HFFc6 (cell line): Measurements from ENCODE around the gene NAALADL2. TPM values are rescaled to one million over a fixed set of nuclear protein-coding genes. Genes with fewer than 3 reads are reported as not detected.

Experiments
- DNase-seq: peaks from one replicate; pipeline ENCODE4 v3.0.0-alpha.2; 2018
- H3K27ac Mint-ChIP-seq: 2 replicates; pipeline ENCODE4 v1.8.0; 2020; ENCODE audit warnings: mild to moderate bottlenecking, mixed read lengths
- H3K27me3 Mint-ChIP-seq: 2 replicates; pipeline ENCODE4 v1.8.0; 2021; ENCODE audit warnings: mild to moderate bottlenecking, moderate library complexity, mixed read lengths; ENCODE audit not compliant: insufficient read depth
- H3K36me3 Mint-ChIP-seq: 2 replicates; pipeline ENCODE4 v1.8.0; 2021; ENCODE audit warnings: low read depth, mixed read lengths
- H3K4me1 Mint-ChIP-seq: 2 replicates; pipeline ENCODE4 v1.8.0; 2020; ENCODE audit warnings: low read depth, mixed read lengths
- H3K4me3 Mint-ChIP-seq: 2 replicates; pipeline ENCODE4 v1.8.0; 2020; ENCODE audit warnings: mild to moderate bottlenecking, moderate library complexity, mixed read lengths
- H3K9me3 Mint-ChIP-seq: 2 replicates; pipeline ENCODE4 v1.8.0; 2020; ENCODE audit warnings: mild to moderate bottlenecking, mixed read lengths
- total RNA-seq, 6 experiments: library from RNA; stranded (reverse); fragmentation: NEBNext Ultra II Directional; extraction: Animal tissue kit (Norgen Biotek cat#: 25700); gene quantifications; 2 replicates in 1 of 6; 3 replicates in 5 of 6; pipeline ENCODE4 v1.2.3, GENCODE V29; 2021
- TF ChIP-seq, protein P1 (sequence below): fragments of 200-600 bp; sonication (generic); IDR thresholded peaks from 2 replicates; pipeline ENCODE4 v1.5.0; 2021; ENCODE audit warnings: antibody characterized with exemption, mild to moderate bottlenecking

NAALADL2 gene
- total RNA-seq, 6 experiments from 2014 or later = 12.0 to 15.2 (median 12.3) TPM

DNA sequence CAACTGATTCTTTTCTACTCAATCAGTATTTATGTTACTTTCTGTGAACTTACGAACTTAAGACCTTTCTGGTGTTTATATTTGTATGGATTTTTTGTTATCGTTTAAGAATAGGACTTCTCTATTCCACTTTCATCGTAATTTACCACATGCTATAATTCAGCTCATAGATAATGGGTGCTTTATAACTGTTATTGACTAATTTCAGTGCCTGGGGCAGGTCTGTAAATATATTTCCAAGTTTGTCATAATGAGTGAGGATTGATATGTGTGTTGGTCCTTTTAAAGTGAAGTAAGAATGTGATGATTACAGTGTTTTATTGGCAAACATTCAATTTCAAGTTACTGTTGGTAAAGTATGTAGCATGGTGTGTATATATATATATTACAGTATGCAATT lies 1.8 kb upstream of the NAALADL2 start:
- no peak overlapping the region for H3K27ac Mint-ChIP-seq
- no peaks in the 10 kb centered on the region; the same call in 1 of the 2 replicates for H3K27me3 Mint-ChIP-seq
- H3K36me3 Mint-ChIP-seq = no peaks in the 10 kb centered on the region
- H3K4me3 Mint-ChIP-seq = no peak overlapping the region
- no peaks in the 10 kb centered on the region for H3K9me3 Mint-ChIP-seq
- TF ChIP-seq, protein P1, sequence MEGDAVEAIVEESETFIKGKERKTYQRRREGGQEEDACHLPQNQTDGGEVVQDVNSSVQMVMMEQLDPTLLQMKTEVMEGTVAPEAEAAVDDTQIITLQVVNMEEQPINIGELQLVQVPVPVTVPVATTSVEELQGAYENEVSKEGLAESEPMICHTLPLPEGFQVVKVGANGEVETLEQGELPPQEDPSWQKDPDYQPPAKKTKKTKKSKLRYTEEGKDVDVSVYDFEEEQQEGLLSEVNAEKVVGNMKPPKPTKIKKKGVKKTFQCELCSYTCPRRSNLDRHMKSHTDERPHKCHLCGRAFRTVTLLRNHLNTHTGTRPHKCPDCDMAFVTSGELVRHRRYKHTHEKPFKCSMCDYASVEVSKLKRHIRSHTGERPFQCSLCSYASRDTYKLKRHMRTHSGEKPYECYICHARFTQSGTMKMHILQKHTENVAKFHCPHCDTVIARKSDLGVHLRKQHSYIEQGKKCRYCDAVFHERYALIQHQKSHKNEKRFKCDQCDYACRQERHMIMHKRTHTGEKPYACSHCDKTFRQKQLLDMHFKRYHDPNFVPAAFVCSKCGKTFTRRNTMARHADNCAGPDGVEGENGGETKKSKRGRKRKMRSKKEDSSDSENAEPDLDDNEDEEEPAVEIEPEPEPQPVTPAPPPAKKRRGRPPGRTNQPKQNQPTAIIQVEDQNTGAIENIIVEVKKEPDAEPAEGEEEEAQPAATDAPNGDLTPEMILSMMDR = no peak
- no peak for DNase-seq
- H3K4me1 Mint-ChIP-seq = peaks cover 18% of the 10 kb centered on the region

DNA sequence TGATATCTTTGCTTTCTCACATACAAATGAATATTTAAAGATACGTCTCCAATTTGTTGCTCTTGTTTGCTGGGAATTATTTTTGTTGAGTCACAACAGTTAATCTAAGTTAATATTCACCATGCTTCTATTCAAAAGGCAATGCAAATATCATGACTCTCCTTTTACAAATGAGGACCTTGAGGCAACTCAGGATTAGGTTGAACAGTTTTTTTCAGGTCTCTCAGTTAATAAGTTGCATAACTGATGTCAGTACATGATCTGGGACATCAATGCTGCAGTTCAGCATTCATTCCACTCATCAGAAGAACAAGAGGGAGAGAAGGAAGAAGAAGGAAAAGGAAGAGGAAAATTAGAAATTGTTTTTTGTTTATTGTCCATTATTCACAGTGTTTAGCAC lies 781 bp upstream of the NAALADL2 start:
- H3K27me3 Mint-ChIP-seq = no peaks in the 10 kb centered on the region; the same call in 1 of the 2 replicates
- no peak overlapping the region for H3K4me3 Mint-ChIP-seq
- TF ChIP-seq, protein P1 = no peak
- H3K36me3 Mint-ChIP-seq = no peaks in the 10 kb centered on the region
- H3K4me1 Mint-ChIP-seq = peaks cover 26% of the 10 kb centered on the region
- no peak overlapping the region for H3K27ac Mint-ChIP-seq
- no peaks in the 10 kb centered on the region for H3K9me3 Mint-ChIP-seq
- no peak for DNase-seq

DNA sequence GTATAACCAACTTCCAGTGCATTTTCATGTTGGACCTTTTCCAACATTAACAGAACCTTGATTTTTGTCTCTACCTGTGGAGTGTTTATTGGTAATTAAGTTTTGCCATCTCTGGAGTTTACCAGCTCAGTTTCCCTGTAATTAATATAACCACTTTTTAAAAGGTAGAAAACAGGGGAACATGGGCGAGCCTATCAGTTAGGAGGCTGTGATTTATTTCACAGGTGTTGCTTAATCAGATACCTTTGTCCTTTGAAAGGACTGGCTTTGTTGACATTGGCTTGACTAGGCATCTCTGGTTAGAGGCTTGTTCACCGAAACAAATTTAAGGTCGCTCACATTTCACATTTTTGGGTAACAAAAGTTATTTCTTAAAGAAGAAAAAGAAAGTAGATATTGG lies 622 bp downstream of the NAALADL2 start:
- Mint-ChIP-seq H3K27ac (no peak overlapping the region), H3K36me3 (no peaks in the 10 kb centered on the region), H3K9me3 (no peaks in the 10 kb centered on the region), H3K27me3 (no peaks in the 10 kb centered on the region; the same call in 1 of the 2 replicates), H3K4me1 (peaks cover 30% of the 10 kb centered on the region), H3K4me3 (no peak overlapping the region)
- DNase-seq = no peak
- TF ChIP-seq, protein P1 = no peak

DNA sequence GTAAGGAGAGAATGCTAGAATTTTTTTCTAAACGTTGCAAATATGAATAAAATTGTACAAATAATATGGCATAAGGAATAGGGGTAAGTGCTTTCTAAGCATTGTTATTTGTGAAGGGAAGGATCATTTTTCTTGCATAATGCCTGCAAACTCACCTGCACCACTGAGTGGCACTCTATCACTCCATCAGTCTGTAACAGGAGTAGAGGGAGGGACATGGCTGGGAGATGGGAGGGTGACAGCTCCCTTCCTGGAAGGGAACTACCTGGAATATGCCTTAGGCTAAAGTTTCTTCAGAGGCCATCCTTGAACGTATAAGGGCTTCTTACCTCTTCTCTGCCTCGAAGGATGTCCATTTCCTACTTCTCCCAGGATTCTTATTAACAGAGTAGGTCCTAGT lies 3.0 kb downstream of the NAALADL2 start:
- H3K4me3 Mint-ChIP-seq = no peak overlapping the region
- no peaks in the 10 kb centered on the region; the same call in 1 of the 2 replicates for H3K27me3 Mint-ChIP-seq
- H3K4me1 Mint-ChIP-seq = peaks cover 30% of the 10 kb centered on the region
- TF ChIP-seq, protein P1 = 0 out of 2 replicates have a peak, but pooled peaks have one; percentile 17
- H3K9me3 Mint-ChIP-seq = no peaks in the 10 kb centered on the region
- no peaks in the 10 kb centered on the region for H3K36me3 Mint-ChIP-seq
- no peak overlapping the region for H3K27ac Mint-ChIP-seq
- DNase-seq = no peak

DNA sequence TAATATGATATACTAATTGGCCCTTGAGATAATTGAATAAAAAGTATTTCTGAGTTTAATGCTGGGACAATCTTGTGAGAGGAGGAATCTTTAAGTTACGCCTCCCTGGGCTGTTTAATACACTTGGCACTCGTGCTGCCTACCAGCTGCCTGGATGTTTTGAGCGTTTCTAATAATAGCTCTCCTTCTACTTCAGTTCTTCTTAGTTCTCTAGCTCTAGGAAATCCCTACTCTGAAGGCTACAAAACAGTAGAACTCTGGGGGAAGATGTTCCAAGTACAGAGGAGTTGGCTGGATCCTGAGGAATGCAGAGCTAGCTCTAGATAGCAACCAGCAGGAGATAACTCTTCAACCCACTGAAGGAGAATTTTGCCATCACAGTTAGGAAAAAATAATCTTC lies 3.5 kb downstream of the NAALADL2 start:
- Mint-ChIP-seq H3K27me3 (no peaks in the 10 kb centered on the region; the same call in 1 of the 2 replicates), H3K4me1 (peaks cover 30% of the 10 kb centered on the region), H3K9me3 (no peaks in the 10 kb centered on the region), H3K4me3 (no peak overlapping the region), H3K36me3 (no peaks in the 10 kb centered on the region), H3K27ac (peak overlapping the region; percentile 27; the same call in 1 of the 2 replicates)
- DNase-seq = no peak
- TF ChIP-seq, protein P1 = no peak

DNA sequence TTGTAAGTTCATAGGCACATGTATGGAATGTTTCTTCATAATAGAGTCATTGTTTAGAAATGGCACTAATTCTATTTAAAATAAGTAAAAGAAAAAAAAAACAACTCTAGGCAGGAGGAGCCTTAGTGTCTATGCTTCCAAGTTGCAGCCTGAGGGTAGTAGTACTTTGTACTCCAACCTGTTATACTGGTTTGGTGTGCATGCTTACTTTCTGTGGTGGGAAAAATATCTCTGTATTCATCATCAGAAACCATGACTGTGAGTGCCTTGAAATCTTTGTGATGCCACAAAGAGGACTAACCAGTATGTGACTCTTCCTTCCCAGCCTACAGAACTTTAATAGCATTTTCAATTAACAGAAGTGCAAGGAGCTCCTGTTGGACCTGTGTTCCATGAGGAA lies 4.4 kb downstream of the NAALADL2 start:
- DNase-seq = peak; percentile 52
- no peak overlapping the region; the same call in 1 of the 2 replicates for H3K4me3 Mint-ChIP-seq
- no peaks in the 10 kb centered on the region for H3K9me3 Mint-ChIP-seq
- no peaks in the 10 kb centered on the region; the same call in 1 of the 2 replicates for H3K27me3 Mint-ChIP-seq
- TF ChIP-seq, protein P1 = no peak
- H3K27ac Mint-ChIP-seq = peak overlapping the region; percentile 12
- H3K4me1 Mint-ChIP-seq = peaks cover 26% of the 10 kb centered on the region
- no peaks in the 10 kb centered on the region for H3K36me3 Mint-ChIP-seq
